SU-DHL-6 (cell line): Measurements from ENCODE around the gene STIP1.

Source experiments
- H2AFZ ChIP-seq: fragments of 200-600 bp; sonication (generic); 2 replicates; pipeline ENCODE4 v1.6.1; 2014; ENCODE audit warnings: low read depth, mild to moderate bottlenecking, moderate library complexity, mixed read lengths, antibody characterized with exemption, low read length; ENCODE audit not compliant: severe bottlenecking
- H3F3A ChIP-seq: fragments of 200-600 bp; shearing (Covaris generic); 2 replicates; pipeline ENCODE4 v1.6.0; 2016; ENCODE audit warnings: antibody characterized with exemption, mild to moderate bottlenecking; ENCODE audit not compliant: insufficient read depth
- H3K27ac ChIP-seq: fragments of 200-600 bp; sonication (generic); 2 replicates; pipeline ENCODE4 v1.5.1; 2016; ENCODE audit warnings: low read depth, mild to moderate bottlenecking, low read length, moderate library complexity, mixed read lengths
- H3K27me3 ChIP-seq: fragments of 200-600 bp; sonication (generic), shearing (Covaris generic); 2 replicates; pipeline ENCODE4 v1.6.0; 2014; ENCODE audit warnings: mild to moderate bottlenecking, low read length
- H3K36me3 ChIP-seq: fragments of 200-600 bp; sonication (generic); 2 replicates; pipeline ENCODE4 v1.6.1; 2014; ENCODE audit warnings: mild to moderate bottlenecking, low read length, mixed read lengths
- H3K4me2 ChIP-seq: fragments of 300-600, 200-600 bp; shearing (Covaris generic), sonication (generic); 2 replicates; pipeline ENCODE4 v1.6.0; 2014; ENCODE audit warnings: low read length, low read depth, mild to moderate bottlenecking; ENCODE audit not compliant: poor library complexity, severe bottlenecking
- H3K4me3 ChIP-seq: fragments of 200-600 bp; sonication (generic); 2 replicates; pipeline ENCODE4 v1.5.1; 2014; ENCODE audit warnings: antibody characterized with exemption, low read length, mild to moderate bottlenecking, mixed read lengths; ENCODE audit not compliant: insufficient read depth, poor library complexity, severe bottlenecking
- H3K79me2 ChIP-seq: fragments of 200-600 bp; sonication (generic); 2 replicates; pipeline ENCODE4 v1.6.1; 2014; ENCODE audit warnings: mild to moderate bottlenecking, low read length, moderate library complexity; ENCODE audit not compliant: insufficient read depth
- H3K9ac ChIP-seq: fragments of 200-600 bp; sonication (generic); 2 replicates; pipeline ENCODE4 v1.7.0; 2014; ENCODE audit warnings: mild to moderate bottlenecking, low read length
- H3K9me2 ChIP-seq: fragments of 200-600 bp; sonication (generic); replicated peaks from 2 replicates; pipeline ENCODE4 v1.6.1; 2014; ENCODE audit warnings: low read length; ENCODE audit not compliant: insufficient read depth
- H3K9me3 ChIP-seq: fragments of 200-600 bp; sonication (generic); 2 replicates; pipeline ENCODE4 v1.6.1; 2014; ENCODE audit warnings: low read length, mixed read lengths; ENCODE audit not compliant: insufficient read depth
- H4K20me1 ChIP-seq: fragments of 200-600 bp; sonication (generic); 2 replicates; pipeline ENCODE4 v1.6.1; 2014; ENCODE audit warnings: low read depth, mild to moderate bottlenecking, antibody characterized with exemption, low read length, moderate library complexity, mixed read lengths
- CTCF ChIP-seq: fragments of 200-600 bp; sonication (generic); IDR thresholded peaks from one replicate; pipeline ENCODE4 v1.5.1; 2017; ENCODE audit warnings: antibody characterized with exemption, mild to moderate bottlenecking, low read length, moderate library complexity; ENCODE audit not compliant: insufficient read depth, poor library complexity, severe bottlenecking
- EZH2phosphoT487 ChIP-seq: fragments of 200-600 bp; sonication (generic), shearing (Covaris generic); conservative IDR thresholded peaks from 2 replicates; pipeline ENCODE4 v1.6.1; 2018; ENCODE audit warnings: mild to moderate bottlenecking, antibody characterized with exemption, low read length, moderate library complexity, mixed read lengths

The STIP1 gene

GRCh38 chr11:64218628-64219353 lies 32.8 kb downstream of the STIP1 start:
- no peaks in the 10 kb centered on the region for H3K9me3 ChIP-seq
- no peaks in the 10 kb centered on the region for H3K9me2 ChIP-seq
- no peak overlapping the region for H3K9ac ChIP-seq
- TF ChIP-seq CTCF (no peak), EZH2phosphoT487 (no peak)
- no peaks in the 10 kb centered on the region for H3K27me3 ChIP-seq
- H2AFZ ChIP-seq: no peak overlapping the region
- peaks cover 14% of the 10 kb centered on the region for H3F3A ChIP-seq
- H3K36me3 ChIP-seq: peaks cover 4% of the 10 kb centered on the region
- H3K4me3 ChIP-seq: no peak overlapping the region
- H3K4me2 ChIP-seq: no peak overlapping the region
- no peaks in the 10 kb centered on the region for H3K79me2 ChIP-seq
- H4K20me1 ChIP-seq: no peaks in the 10 kb centered on the region
- H3K27ac ChIP-seq: no peak overlapping the region

GRCh38 chr11:64219354-64219684 lies 33.3 kb downstream of the STIP1 start:
- Histone ChIP-seq H3K9me2 (no peaks in the 10 kb centered on the region), H2AFZ (no peak overlapping the region), H3K4me3 (no peak overlapping the region), H3K27ac (no peak overlapping the region), H3K36me3 (peaks cover 4% of the 10 kb centered on the region), H3K9me3 (no peaks in the 10 kb centered on the region), H3K79me2 (no peaks in the 10 kb centered on the region), H3K27me3 (no peaks in the 10 kb centered on the region), H4K20me1 (no peaks in the 10 kb centered on the region), H3K9ac (no peak overlapping the region), H3F3A (peaks cover 16% of the 10 kb centered on the region), H3K4me2 (no peak overlapping the region)
- TF ChIP-seq CTCF (no peak), EZH2phosphoT487 (no peak)

- H2AFZ ChIP-seq: no peak overlapping the region
- no peak overlapping the region for H3K4me3 ChIP-seq
- H3F3A ChIP-seq: peaks cover 16% of the 10 kb centered on the region
- H3K4me2 ChIP-seq: no peak overlapping the region
- no peaks in the 10 kb centered on the region for H4K20me1 ChIP-seq
- no peaks in the 10 kb centered on the region for H3K9me3 ChIP-seq
- H3K9ac ChIP-seq: no peak overlapping the region
- peaks cover 4% of the 10 kb centered on the region for H3K36me3 ChIP-seq
- H3K79me2 ChIP-seq: no peaks in the 10 kb centered on the region
- H3K9me2 ChIP-seq: no peaks in the 10 kb centered on the region
- TF ChIP-seq EZH2phosphoT487: no peak
- TF ChIP-seq CTCF: no peak
- H3K27ac ChIP-seq: no peak overlapping the region
- no peaks in the 10 kb centered on the region for H3K27me3 ChIP-seq
Measured at GRCh38 chr11:64219755-64220154, 33.8 kb downstream of the STIP1 start.
